HG03045 (cell line): ENCODE data around the gene PABPC1L2A.
"Not testable (repeated sequence)": the region's sequence is repeated elsewhere in the genome, so short reads cannot be mapped to it uniquely, and the experiment has no call there.

Experiments
- ATAC-seq: cut with Tn5 transposase; IDR thresholded peaks from one replicate; pipeline ENCODE4 v1.9.1; 2021; ENCODE audit warnings: mild to moderate bottlenecking, moderate library complexity; ENCODE audit not compliant: unreplicated experiment

The PABPC1L2A gene

DNA sequence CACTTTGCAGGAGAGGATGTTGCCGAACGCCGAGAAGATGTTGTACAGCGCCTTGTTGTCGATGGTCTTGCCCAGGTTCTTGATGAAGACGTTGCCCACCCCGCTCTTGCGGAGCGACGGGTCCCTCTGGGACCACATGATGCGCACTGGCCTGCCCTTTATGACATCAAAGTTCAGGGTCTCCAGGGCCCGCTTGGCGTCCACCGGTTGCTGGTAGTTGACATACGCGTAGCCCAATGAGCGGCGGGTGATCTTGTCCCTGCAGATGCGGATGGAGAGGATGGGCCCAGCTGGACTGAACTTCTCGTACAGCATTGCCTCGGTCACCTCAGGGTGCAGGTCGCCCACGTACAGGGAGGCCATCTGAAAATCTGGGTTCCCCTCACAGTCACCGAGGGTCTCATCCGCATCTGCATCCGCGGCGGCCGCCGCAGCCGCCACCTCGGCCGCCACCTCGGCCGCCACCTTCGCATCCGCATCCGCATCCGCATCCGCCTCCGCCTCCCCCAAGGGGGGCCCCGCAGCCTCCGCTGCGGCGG is at the start of gene PABPC1L2A:
PABPC1L2A (minus strand) TSS at position 489 of the 539 bp plus-strand sequence; CDS start at position 363, 126 bp downstream.
- not testable (repeated sequence) for ATAC-seq

DNA sequence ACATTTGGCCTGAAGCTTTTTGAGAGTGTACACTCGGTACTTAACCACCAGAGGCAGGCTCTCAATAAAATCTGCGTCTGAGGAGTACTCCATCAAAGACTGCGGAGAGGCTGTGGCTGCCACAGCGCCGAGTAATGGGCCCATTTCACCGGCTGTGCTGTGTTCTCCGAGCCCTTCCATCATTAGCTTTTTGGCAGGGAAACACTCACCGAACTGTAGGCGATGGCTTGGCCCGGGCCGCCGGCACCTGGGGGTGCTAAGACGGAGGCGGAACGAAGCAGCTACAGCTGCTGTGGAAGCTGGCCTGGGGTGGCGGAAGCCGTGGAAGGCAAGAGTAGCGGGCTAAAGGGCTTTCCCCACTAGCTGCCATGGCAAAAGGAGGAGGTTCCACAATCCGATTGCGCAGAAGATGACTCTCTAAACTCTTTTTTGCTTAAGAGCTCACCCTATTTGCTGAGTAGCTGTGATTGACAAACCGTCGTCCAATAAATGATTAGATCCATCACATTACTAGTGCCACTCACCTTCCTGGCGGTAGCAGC is 48.5 kb upstream of the PABPC1L2A start:
- ATAC-seq = no peak

DNA sequence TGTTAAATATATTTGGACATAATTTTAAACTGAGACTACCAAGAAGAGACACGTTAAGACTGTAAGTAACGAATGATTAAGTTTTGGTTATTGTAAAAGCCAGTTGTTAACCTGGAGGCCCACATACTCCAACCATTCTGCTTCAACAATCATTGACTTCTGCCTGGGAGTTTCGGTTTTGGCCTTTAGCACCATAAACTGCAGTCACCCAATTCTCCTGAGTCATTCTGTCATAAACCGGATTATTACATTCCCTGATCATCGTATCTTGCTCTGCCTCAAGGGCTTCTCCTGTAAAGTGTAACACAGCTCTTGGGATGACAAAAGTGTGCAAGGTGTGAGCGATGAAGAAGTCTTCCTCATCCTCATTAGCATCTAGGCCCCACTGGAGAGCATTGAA is 46.9 kb upstream of the PABPC1L2A start:
- no peak for ATAC-seq

DNA sequence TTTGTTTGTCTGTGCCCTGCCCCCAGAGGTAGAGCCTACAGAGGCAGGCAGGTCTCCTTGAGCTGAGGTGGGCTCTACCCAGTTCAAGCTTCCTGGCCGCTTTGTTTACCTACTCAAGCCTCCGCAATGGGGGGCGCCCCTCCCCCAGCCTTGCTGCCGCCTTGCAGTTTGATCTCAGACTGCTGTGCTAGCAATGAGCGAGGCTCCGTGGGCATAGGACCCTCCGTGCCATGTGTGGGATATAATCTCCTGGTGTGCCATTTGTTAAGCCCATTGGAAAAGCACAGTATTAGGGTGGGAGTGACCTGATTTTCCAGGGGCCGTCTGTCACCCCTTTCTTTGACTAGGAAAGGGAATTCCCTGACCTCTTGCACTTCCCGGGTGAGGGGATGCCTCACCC is 20.2 kb upstream of the PABPC1L2A start:
- not testable (repeated sequence) for ATAC-seq

DNA sequence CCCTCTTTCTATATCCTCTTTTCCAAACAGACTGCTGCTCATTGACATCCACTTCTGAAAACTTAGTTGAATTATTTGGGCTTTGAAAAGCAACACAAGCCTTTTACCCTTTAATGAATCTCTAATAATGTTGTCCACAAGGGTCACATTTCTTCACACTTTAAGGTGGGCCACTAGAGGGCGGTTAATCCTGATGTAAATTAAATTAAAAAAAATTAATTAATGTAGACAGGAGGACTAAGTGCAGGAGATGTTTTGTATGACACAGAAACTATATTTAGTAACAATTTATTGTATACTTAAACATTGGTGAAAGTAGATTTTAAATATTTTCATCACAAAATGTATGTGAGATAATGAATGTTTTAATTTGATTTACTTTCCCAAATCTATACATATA is 7.5 kb upstream of the PABPC1L2A start:
- not testable (repeated sequence) for ATAC-seq

DNA sequence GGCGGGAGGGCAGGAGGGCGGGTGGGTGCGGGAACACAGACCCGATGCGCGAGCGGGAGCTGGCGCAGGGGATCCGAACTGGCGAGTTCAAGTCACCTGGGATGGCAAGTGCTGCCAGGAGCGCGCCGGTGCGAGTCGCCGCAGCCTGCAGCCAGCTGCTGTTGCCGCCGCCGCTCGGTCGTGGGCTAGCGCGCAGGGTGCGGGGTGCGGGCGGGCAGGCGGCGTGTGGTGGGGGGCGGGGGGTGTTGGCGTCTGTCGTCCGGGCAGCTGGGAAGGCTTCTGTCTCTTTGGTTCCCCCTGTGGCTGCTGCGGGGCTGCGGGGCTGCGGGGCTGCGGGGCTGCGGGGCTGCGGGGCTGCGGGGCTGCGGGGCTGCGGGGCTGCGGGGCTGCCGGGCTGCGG is 572 bp upstream of the PABPC1L2A start:
- not testable (repeated sequence) for ATAC-seq

DNA sequence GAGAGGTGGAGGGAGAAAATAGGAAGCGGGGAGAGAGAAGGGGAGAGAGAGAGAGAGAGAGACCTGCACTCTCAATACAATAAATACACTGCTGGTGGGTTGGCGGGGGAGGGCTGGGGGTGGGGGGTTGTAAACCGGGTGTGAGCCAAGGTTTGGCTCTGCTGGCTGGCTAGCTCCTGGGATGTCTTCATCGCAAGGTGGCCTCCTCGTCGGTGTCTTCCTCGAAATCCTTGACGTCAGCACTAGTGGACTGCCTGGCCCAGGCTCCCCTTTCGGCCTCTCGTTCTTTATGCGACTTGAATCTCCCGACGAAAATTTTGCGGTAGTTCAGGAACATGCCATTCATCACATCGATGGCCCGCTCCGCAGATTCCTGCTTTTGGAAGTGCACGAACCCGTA is 715 bp downstream of the PABPC1L2A start:
- not testable (repeated sequence) for ATAC-seq

DNA sequence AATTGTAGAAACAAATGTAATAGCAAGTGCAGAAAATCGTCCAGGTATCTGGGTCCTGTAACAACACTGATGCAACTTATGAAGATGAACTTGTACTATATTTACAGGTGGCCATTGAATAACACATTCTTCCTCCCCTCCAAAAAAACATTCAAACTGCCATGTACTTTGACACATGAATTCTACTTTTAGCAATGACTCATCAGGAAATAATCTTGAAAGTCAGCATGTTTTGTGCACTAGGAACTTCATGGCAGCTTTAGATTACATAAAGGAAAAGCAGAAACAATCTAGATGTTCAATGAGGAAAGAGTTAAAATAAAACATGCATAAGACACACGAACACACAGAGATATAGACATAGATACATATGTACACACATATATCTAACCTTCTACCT is 2.5 kb downstream of the PABPC1L2A start:
- no peak for ATAC-seq

DNA sequence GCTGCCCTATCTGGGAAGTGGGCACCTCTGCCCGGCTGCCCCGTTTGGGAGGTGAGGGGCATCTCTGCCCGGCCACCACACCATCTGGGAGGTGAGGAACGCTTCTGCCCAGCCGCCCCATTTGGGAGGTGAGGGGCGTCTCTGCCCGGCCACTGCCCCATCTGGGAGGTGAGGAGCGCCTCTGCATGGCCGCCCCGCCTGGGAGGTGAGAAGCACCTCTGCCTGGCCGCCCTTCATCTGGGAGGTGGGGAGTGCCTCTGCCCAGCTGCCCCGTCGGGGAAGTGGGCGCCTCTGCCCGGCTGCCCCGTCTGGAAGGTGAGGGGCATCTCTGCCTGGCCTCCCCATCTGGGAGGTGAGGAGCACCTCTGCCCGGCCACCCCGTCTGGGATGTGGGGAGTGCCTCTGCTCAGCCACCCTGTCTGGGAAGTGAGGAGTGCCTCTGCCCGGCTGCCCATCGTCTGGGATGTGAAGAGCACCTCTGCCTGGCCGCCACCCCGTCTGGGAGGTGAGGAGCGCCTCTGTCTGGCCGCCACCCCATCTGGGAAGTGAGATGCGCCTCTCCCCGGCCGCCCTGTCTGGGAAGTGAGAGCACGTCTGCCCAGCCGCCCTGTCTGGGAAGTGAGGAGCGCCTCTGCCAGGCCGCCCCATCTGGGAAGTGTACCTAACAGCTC is 9.8 kb downstream of the PABPC1L2A start:
- ATAC-seq = no peak

DNA sequence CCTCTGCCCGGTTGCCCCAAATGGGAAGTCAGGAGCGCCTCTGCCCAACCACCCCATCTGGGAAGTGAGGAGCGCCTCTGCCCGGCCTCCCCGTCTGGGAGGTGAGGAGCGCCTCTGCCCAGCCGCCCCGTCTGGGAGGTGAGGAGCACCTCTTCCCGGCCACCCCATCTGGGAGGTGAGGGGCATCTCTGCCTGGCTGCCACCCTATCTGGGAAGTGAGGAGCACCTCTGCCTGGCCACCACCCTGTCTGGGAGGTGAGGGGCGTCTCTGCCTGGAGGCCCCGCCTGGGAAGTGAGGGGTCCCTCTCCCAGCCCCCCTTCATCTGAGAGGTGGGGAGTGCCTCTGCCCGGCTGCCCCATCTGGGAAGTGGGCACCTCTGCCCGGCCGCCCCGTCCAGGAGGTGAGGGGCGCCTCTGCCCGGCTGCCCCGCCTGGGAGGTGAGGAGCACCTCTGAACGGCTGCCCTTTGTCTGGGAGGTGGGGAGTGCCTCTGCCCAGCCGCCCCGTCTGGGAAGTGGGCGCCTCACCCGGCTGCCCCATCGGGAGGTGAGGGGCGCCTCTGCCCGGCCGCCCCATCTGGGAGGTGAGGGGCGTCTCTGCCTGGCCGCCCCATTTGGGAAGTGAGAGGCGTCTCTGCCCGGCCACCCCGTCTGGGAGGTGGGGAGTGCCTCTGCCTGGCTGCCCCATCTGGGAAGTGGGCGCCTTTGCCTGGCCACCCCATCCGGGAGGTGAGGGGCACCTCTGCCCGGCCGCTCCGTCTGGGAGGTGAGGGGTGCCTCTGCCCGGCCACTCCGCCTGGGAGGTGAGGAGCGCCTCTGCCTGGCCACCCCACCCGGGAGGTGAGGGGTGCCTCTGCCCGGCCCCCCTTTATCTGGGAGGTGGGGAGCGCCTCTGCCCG is 10.6 kb downstream of the PABPC1L2A start:
- ATAC-seq = no peak

DNA sequence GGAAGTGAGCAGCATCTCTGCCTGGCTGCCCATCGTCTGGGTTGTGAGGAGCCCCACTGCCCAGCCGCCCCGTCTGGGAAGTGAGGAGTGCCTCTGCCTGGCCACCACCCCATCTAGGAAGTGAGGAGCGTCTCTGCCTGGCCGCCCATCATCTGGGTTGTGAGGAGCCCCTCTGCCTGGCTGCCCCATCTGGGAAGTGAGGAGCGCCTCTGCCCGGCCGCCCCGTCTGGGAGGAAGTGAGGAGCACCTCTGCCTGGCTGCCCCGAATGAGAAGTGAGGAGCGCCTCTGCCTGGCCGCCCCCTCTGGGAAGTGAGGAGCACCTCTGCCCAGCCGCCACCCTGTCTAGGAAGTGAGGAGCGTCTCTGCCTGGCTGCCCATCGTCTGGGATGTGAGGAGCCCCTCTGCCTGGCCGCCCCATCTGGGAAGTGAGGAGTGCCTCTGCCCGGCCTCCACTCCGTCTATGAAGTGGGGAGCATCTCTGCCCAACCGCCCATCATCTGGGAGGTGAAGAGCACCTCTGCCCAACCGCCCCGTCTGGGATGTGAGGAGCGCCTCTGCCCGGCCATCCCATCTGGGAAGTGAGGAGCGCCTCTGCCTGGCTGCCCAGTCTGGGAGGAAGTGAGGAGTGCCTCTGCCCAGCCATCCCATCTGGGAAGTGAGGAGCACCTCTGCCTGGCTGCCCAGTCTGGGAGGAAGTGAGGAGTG is 11.4 kb downstream of the PABPC1L2A start:
- ATAC-seq = not testable (repeated sequence)

DNA sequence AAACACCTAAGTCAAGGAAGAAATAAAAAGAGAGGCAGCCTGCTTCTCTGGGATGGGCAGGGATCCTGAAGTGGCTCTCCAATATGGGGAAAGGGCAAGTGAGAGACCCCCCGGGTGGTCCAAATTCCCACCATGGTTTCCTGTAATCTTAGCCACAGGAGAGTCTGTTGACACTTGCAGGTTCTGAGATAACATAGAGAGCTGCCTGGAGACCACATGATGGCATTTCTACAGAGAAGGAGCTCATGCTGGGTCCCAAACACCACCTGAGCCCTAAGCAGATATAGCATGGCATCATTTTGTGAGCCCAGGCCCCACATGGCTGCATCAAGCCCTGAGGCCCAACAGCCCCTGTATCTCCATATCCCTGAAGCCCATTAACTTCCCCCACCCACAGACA is 50.4 kb downstream of the PABPC1L2A start:
- ATAC-seq = no peak
